Germinal center (tissue), 1 donor: ENCODE data around the gene CYSLTR2.
"Not testable (repeated sequence)": the region's sequence is repeated elsewhere in the genome, so short reads cannot be mapped to it uniquely, and the experiment has no call there.

Experiments used
- DNase-seq: peaks from one replicate; pipeline ENCODE4 v3.0.0; 2012; ENCODE audit warnings: mixed read lengths, low spot score

The CYSLTR2 gene

GRCh38 chr13:48644951-48645350, 8.8 kb upstream of the CYSLTR2 start:
- DNase-seq, result no peak

DNA sequence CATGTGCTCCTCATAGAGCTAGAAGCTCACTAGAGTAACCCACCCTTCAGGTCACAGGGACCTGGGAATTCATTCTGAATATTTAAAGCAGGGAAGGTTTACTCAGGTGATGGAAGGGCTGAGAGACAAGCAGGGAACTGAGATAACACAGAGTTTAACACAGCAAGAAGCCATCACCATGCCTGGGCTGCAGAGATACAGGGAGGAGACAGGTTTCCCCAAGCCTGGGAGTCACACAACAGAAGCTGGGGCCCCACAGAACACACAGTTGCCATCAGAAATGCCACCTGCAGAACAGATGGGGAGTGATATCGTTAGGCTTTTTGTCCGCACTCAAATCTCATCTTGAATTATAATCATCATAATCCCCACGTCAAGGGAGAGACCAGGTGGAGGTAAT, 7.9 kb upstream of the CYSLTR2 start:
- DNase-seq, result no peak

DNA sequence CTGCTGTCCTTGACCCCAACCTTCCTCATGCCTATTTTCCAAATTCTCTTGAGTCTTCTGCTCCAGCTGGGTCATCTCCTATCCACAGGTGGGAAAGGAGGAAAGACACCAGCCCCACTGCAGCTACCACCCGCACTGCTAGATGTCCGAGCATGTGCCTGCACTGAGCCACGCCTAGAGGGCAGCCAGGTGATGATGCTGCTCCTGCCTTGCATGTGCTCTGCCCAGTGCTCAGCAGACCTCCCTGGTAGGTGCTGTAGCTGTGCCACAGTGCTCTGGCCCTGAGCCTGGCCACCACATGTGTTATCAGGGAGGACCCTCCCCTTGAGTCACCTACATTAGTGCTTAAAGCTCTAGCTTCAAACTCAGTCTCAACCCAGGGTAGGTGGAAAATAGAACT, 6.9 kb upstream of the CYSLTR2 start:
- DNase-seq, result no peak

GRCh38 chr13:48647625-48648024, 6.1 kb upstream of the CYSLTR2 start:
- no peak for DNase-seq

DNA sequence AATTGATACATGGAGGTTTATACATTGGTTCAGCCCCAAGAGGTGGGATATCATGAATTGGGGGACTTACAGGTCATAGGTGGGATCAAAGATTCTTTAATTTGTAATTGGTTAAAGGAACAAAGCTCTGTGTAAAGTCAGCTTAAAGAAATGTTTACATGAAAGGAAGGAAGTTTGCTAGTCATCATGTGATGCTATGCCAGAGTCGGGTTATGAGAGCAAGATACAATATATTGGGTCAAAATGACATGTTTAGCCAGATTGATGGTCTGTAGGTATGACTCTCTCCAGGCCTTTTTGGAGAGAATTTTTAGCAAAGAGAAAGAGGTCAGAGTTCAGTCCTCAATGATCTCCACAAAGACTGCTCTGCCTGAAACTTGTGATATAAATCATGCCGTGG, 5.3 kb upstream of the CYSLTR2 start:
- DNase-seq, result no peak

DNA sequence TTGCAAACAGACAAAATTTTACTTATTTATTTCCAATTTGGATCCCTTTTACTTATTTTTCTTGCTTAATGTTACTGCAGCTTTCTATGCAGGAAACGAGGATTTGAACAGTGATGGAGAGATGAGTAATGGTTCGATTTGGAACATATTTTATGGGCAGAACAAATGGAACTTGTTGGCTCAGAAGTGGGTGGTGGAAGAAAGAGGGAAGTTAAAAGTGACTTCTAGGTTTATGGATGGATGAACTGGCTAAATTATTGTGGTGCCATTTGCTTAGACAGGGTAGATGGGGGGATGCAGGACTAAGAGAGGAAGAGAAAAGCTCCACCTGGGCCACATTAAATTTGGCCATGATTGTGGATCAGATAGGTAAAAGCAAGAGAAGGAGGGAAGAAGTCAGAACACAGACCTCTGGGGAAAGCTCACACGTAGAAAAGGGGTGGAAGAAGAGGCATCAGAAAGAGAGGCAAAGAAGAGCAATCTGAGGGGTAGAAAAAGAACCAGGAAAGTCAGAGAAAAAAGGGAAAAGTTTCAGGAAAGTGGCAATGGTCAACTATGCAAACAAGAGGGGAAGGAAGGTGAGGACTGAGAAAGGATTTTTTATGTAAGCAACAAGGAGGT, 768 bp upstream of the CYSLTR2 start:
- DNase-seq, result no peak

GRCh38 chr13:48654511-48654910, 782 bp downstream of the CYSLTR2 start:
- no peak for DNase-seq

DNA sequence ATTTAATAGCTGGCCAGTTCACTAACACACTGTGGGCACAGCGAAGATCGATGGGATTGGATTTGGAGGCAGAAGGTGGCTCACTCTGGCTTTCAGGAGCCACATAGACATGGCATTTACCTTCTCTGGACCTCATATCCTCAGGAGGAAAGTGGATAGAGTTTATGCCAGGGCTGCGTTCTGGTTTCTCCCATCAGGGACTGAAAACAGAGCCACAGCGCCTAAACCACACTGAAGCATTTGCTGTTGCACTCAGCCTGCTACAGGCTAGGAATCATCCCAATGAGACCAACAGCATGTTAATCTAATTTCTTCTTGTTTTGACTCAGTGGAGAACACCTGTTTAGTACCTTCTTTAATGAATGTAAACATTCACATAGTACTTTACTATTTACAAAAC, 1.6 kb downstream of the CYSLTR2 start:
- no peak for DNase-seq

DNA sequence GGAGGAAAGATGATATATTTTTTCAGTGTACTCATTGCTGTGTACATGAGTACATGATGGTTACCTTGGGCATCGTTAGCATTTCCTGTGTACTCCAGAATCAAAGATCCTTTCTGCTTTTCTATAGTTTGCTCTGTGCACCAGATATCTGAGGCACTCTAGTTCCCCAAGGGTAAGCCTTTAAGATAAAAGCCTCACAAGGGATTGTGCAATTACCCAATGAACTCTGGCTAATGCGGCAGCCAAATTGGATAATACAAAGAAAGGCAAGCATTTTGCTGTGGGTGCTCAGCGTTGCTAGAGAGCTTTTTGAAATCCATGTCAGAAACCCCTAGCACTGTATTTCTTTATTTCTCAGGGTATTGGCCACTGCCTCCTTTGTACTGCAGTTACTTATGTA, 2.9 kb downstream of the CYSLTR2 start:
- no peak for DNase-seq

- no peak for DNase-seq
Measured at GRCh38 chr13:48660361-48661076, 6.8 kb downstream of the CYSLTR2 start.

DNA sequence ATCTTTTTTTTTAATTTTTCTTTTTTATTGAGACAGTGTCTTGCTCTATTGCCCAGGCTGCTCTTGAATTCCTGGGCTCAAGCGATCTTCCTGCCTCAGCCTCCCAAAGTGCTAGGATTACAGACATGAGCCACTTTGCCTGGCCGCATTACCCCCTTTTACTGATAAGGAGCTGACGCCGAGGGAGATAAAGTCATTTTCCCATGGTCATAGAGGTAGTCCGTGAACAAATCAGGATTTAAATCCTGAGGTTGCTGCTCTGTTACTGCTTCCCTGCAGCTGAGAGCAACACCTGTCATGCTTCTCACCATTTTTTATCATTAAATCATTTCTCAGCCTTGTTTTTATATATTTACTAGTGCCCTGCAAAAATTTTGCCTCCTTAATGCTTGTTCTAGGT, 7.4 kb downstream of the CYSLTR2 start:
- DNase-seq, result no peak

- DNase-seq, result no peak
Measured at GRCh38 chr13:48662226-48662625, 8.5 kb downstream of the CYSLTR2 start.

- DNase-seq, result no peak
Measured at GRCh38 chr13:48667136-48667535, 13.4 kb downstream of the CYSLTR2 start.

GRCh38 chr13:48671421-48671820, 17.7 kb downstream of the CYSLTR2 start:
- DNase-seq, result not testable (repeated sequence)

DNA sequence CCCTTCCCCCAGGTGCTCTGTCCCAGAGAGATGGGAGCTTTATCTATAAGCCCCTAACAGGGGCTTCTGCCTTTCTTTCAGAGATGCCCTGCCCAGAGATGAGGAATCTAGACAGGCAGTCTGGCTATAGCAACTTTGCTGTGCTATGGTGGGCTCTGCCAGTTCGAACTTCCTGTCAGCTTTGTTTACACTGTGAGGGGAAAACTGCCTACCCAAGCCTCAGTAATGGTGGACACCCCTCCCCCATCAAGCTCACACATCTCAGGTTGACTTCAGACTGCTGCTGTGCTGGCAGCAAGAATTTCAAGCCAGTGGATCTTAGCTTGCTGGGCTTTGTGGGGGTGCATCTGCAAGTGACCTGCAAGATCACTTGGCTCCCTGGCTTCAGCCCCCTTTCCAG, 21.5 kb downstream of the CYSLTR2 start:
- no peak for DNase-seq

DNA sequence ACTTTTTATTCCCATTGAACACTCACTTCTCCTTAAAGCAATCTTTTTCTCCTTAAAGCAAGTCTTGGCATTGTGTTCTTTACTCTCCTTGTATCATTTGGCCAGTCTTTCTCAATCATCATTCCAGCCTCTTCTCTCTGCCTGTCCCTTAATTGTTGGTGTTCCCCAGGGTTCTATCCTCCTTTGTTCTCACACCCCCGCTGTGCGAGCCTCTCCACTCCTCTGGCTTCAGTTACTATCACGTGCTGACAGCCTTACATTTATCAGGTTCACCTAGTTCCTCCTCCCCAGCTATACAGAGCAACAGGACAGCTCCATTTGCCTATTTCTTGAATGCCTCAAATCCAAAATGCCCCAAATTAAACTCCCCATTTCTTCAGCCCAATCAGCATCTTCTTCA, 24.6 kb downstream of the CYSLTR2 start:
- DNase-seq, result no peak

DNA sequence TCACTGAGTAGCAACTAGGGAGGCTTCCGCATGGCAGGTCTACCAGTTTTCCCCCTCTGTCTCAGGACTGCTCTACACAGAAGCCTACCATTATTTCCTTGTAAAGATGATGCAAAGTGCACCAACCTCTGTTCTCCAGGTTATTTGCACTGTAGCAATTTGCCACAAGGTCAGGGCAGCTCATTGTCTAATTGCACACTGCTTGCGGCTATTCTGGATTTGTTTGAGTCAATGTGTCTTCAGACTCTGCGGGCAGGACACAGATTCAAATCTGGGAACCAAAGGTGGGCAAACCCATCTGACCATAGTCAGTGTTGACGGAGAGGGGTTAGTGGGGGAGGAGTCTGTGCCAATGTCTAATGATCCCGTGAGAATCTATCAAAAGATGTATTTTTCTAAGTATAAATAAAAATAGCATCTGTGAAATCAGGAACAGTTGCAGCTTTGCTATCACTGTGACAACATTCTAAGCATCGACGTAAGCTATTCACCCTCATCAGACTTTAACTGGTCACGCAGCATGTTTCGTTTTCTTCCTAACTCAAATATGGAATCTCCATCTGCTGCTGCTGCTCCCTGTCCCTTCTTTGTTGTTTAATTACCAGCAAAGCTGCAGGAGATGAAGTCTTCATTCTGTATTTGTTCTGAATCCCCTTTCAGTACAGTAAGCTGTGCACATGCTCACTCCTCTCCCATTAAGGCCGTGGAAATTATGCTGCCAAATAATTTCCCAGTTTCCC, 26.4 kb downstream of the CYSLTR2 start:
- DNase-seq, result no peak

GRCh38 chr13:48680756-48681392, 27.1 kb downstream of the CYSLTR2 start:
- DNase-seq, result no peak

DNA sequence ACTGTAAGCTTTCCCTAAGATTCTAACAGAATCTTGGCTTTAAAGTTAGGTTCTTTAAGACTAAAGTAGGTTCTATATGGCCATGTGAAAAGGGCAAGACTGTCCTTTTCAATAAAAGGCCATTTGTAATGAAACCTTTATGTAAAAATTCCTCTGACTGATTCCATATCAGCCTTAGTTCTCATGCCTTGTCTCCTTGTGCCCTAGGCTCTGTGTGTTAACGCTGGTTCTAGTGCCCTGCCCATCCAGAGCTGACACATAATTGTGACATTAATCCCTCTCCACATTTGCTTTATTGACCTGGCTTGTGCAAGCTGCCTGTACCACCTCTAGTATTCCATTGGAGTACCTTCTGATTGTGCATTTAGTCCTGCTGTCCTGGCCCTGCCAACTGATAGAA, 28.2 kb downstream of the CYSLTR2 start:
- DNase-seq, result no peak

DNA sequence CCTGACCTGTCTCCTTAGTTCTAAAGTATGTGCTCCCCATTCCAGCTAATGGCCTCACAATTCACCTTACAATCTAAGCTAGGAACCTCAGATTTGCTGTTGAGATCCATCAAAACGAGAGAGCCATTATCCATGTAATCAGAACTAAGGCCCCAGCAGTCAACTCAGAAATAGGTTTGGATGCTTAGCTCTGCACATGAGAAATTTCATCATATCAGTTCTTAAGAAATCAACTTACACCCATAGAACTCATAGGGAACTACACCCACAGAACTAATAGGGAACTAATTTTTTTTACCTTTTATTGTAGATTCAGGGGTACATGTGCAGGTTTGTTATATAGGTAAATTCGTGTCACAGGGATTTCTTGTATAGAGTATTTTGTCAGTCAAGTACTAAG, 28.7 kb downstream of the CYSLTR2 start:
- no peak for DNase-seq

DNA sequence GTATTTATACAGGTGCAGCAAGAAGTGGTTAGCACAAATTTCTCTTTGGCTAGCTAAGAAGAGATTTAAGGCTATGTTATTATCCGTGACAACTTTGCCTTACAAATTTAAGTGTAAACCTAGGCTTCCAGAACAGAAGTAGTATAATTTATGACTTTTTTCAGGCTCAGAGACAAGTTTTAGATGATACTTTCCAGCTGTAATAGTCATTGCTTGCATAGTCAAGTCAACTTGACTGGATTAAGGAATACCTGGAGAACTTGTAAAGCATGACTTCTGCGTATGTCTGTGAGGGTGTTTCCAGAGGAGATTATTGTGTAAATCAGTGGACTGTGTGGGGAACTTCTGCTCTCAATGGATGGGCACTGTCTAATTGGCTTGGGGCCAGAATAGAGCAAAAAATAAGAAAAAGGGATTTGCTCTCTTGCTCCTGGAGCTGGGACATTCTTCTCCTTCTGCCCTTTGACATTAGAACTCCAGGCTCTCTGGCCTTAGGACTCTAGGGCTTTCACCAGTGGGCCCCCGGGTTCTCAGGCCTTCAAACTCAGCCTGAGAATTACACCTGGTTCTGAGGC, 33.0 kb downstream of the CYSLTR2 start:
- DNase-seq, result no peak

DNA sequence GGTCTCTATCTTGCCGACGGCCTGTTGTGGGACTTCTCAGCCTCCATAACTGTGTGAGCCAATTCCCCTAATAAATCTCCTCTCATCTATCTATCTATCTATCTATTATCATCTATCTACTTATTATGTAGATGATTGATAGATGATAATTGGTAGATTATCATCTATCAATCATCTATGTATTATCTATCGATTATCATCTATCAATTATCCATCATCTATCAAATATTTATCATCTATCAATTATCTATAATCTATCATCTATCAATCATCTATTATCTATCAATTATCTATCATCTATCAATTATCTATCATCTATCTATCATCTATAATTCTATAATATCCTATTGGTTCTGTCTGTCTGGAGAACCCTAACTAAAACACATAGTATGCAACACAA, 33.5 kb downstream of the CYSLTR2 start:
- DNase-seq, result no peak

GRCh38 chr13:48693998-48694397, 40.3 kb downstream of the CYSLTR2 start:
- DNase-seq, result no peak
